Adrenal gland (tissue), 5 donors: ENCODE results near the gene CEP164.

ENCODE experiments used
- POLR2A ChIP-seq, 2 donors: fragments of 450-650 bp; IDR thresholded peaks; one replicate each; pipeline ENCODE4 v1.6.1; 2017; ENCODE audit warnings: antibody characterized with exemption in 2 of 2, mild to moderate bottlenecking in 2 of 2, moderate library complexity in 1 of 2
- TF ChIP-seq, protein P1 (sequence below), 6 experiments: fragments of 450-650 bp in 4 of 6; fragments of 200-600 bp in 2 of 6; sonication (generic) in 1 of 6; IDR thresholded peaks; 1 replicate in 5 of 6; 2 replicates in 1 of 6; pipeline versions ENCODE4 v1.5.1 to v1.8.0; 2016 to 2021; ENCODE audit warnings: antibody characterized with exemption in 6 of 6, mild to moderate bottlenecking in 2 of 6, moderate library complexity in 1 of 6
- donor health status: DM: no; HTN: no; CAD: no.

DNA sequence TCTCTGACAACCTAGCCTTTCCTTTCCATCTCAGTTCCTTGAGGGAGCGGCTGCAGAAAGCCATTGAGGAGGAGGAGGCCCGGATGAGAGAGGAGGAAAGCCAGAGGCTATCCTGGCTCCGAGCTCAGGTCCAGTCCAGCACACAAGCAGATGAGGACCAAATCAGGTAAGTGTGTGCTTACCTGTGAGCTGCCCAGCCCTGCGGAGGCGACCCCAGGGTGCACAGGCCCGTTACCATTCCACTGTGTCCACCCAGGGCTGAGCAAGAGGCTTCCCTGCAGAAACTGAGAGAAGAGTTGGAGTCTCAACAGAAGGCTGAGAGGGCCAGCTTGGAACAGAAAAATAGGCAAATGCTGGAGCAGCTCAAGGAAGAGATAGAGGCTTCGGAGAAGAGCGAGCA, 63.1 kb downstream of the CEP164 start:
- TF ChIP-seq, protein P1, sequence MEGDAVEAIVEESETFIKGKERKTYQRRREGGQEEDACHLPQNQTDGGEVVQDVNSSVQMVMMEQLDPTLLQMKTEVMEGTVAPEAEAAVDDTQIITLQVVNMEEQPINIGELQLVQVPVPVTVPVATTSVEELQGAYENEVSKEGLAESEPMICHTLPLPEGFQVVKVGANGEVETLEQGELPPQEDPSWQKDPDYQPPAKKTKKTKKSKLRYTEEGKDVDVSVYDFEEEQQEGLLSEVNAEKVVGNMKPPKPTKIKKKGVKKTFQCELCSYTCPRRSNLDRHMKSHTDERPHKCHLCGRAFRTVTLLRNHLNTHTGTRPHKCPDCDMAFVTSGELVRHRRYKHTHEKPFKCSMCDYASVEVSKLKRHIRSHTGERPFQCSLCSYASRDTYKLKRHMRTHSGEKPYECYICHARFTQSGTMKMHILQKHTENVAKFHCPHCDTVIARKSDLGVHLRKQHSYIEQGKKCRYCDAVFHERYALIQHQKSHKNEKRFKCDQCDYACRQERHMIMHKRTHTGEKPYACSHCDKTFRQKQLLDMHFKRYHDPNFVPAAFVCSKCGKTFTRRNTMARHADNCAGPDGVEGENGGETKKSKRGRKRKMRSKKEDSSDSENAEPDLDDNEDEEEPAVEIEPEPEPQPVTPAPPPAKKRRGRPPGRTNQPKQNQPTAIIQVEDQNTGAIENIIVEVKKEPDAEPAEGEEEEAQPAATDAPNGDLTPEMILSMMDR (IDR thresholded peaks at IDR 0.05) = no peak
- TF ChIP-seq POLR2A (IDR thresholded peaks at IDR 0.05) = no peak
